ENCODE measurements around the gene KCNJ9. TPM values are rescaled to one million over a fixed set of nuclear protein-coding genes. Genes with fewer than 3 reads are reported as not detected.
"Not testable (repeated sequence)": the region's sequence is repeated elsewhere in the genome, so short reads cannot be mapped to it uniquely, and the experiment has no call there.

The KCNJ9 gene
- polyA plus RNA-seq, 3 donors: 0.05 to 0.13 (median 0.09) TPM

DNA sequence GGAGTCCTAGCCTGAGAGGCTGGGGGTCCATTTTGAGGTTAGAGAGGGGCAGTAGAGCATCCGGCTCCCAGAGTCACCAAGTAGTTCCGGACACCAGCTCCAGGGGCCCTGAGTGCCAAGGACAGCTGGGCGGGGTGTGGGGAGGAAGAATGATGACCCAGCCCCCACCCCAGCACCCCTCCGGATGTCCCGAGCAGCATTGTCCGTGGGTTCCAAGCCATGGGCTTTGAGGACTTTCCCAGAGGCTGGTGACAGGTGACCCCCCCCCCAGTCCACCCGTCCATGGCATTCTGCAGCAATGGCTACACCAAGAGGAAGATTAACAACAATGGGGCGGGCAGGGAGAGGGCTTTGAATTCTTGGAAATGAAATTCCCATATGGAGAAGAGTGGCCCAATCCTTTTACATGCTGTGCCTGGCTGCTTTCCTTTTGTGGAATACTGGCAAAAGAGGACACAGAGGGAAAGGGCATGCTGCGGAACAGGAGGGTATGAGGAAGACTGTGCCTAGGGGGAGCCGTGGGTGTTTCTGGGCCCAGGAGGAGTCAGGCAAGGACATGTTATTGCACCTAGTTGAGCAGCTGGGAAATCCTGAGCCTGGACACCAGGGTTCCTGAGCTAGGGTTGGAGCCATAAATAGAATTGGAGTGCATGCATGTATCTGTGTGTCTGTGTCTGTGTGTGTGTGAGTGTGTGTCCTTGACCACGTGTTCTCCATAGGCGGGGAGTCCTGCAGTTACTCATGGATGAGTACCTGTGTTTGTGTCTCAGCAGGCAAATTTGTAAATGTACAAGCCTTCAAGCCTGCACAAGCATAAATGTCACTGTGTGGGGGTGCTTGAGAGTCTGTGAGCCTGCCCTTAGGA, 35.2 kb downstream of the KCNJ9 start:
- DNase-seq (ENCODE audit: extremely low read depth in 1 of 11, low read depth in 9 of 11, low spot score in 4 of 11): no peak

DNA sequence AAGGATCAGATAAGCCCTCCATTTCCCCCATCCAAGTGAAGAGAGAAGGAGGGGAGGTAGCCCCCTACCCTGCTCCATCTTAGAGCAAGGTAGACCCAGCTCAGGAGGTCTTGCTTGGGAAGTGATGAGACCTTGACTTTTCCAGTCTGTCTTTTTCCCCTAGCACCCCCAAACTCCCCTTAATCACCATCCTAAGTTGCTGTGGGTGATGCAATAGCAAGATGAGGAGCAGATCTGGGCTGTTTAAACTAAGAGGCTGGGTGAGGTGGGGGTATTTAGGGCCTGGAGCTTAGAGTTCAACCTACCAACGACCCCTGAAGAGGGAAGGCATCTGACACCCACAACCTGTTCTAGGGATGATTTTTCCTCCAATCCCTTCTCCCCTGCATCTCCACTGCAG, 36.0 kb downstream of the KCNJ9 start:
- DNase-seq (ENCODE audit: extremely low read depth in 1 of 11, low read depth in 9 of 11, low spot score in 4 of 11): no peak

DNA sequence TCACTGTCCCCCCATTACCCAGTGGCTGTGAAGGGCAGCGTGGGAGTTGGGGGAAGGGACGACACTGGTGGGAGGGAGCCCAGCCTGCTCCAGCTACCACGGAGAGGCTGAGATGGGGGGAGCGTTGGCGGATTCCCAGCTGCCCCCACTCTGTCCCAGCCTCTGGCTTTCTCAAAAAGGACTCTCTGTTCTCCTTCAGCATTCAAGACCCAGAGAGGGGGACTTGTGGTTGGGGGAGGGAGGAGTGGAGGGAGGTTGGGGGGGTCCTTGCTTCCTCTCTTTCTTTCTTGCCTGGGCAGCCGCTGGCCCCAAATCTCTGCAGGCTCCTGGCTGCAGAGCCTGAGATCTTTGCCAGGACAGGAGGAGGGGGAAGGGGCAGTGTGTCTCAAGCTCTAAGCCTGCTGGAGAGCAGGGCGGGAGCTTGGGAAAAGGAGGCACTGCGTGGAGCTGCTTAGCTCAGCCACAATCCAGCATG, 36.4 kb downstream of the KCNJ9 start:
- no peak for DNase-seq (ENCODE audit: extremely low read depth in 1 of 11, low read depth in 9 of 11, low spot score in 4 of 11)

DNA sequence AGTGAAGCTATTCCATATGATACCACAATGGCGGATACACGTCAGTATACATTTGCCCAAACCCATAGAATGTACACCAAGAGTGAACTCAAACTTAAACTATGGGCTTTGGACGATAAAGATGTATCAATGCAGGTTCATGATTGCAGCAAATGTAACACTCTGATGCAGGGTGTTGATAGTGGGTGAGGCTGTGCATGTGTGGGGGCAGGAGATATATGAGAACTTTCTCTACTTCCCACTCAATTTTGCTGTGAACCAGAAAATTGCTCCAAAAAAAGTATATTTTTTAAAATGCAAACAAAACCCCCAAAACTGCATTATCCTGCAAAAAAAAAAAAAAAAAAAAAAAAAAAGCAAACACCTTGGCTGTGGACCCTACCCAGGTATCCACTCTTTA, 37.6 kb downstream of the KCNJ9 start:
- no peak for DNase-seq (ENCODE audit: extremely low read depth in 1 of 11, low read depth in 9 of 11, low spot score in 4 of 11)

DNA sequence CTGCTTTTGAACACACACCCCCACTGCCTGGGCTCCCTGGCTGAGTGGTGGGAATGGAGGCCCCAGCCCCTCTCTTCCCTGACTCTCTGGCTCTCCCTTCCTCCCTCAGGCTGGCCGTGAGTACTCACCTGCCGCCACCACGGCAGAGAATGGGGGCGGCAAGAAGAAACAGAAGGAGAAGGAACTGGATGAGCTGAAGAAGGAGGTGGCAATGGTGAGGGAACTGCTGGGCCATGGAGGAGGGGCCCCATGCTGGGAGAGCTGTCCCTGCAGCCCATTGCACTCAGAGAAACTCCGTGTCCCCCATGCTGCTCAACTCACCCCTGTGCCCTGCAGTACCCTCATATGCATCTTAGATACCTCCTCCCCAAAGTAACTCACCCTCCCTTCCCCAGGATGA, 39.5 kb downstream of the KCNJ9 start:
- no peak for DNase-seq (ENCODE audit: extremely low read depth in 1 of 11, low read depth in 9 of 11, low spot score in 4 of 11)

DNA sequence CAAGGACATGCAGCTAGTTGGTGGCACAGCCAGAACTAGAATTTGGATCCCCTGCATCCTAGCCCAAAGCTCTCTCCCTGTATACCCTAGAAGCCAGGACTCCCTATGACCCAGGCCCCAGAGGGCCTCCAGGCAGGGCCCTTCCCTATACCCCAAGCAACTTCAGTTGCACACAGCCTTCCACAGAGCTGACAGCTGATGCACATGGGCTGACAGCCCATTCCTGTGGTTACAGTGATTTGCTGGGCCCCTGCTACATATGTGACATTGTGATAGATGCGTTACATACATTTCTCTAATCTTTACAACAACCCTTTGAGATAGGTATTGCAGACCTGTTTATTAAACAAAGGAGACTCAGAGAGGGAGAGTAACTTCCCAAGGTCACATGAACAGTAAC, 40.0 kb downstream of the KCNJ9 start:
- no peak for DNase-seq (ENCODE audit: extremely low read depth in 1 of 11, low read depth in 9 of 11, low spot score in 4 of 11)

DNA sequence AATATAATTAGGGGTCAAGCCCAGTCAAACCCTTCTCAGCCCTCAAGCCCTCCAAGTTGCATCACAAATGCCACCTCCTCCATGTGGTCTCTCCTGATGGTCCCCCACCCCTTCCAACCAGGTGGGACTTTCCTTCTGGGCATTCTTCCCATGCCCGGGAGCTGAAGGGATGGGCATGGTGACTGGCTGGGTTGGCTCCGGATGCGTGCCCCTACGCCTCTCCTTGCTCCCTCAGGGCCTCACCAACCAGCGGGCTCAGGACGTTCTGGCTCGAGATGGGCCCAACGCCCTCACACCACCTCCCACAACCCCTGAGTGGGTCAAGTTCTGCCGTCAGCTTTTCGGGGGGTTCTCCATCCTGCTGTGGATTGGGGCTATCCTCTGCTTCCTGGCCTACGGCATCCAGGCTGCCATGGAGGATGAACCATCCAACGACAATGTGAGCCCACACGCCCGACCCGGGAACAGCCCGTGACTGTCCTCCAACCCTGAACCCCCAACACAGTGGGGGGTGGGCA, 41.7 kb downstream of the KCNJ9 start:
- no peak for DNase-seq (ENCODE audit: extremely low read depth in 1 of 11, low read depth in 9 of 11, low spot score in 4 of 11)

DNA sequence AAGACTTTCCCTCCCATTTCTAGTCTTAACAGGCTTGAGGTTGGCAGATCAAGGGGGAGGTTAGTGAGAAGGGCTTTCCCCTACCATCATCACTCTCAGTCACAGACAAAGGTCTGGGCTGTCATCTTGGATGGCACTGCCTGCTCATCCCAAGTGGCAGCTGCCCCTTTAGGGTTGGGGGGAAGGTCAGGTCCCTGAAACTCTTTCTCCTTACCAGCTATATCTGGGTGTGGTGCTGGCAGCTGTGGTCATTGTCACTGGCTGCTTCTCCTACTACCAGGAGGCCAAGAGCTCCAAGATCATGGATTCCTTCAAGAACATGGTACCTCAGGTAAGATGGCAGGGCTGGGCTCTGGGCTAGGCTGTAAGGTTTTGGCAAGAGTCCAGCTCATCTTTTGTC, 42.4 kb downstream of the KCNJ9 start:
- no peak for DNase-seq (ENCODE audit: extremely low read depth in 1 of 11, low read depth in 9 of 11, low spot score in 4 of 11)

DNA sequence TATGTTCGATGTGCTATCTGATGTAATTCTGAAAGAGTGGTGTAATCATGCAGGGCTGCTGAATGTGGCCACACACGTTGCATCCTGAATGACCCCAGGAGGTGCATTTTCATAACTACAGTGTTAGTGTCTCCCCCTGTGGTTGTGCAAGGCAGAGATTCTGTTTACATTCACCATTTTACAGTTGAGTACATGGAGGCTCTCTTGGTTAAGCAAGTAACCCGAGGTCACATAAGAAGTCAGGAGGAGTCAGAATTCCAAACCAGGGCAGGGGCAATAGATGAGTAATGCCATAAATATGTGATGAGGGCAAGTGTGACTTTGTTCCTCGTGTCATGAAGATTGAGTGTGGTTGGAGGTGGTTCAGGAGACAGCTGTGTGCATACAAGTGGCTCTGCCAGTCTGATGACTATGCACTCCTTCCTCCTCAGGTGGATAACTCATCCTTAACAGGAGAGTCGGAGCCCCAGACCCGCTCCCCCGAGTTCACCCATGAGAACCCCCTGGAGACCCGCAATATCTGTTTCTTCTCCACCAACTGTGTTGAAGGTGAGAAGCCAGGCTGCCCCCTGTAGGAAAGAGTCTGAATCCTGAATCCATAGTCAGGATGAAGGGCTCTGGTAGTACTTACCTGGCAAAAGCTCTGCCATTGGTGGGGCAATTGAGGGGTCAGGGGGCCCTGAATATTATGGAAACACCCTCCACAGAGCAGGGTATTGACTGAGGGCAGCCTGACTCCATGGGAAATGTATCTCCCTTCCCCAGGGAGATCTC, 43.6 kb downstream of the KCNJ9 start:
- DNase-seq (ENCODE audit: extremely low read depth in 1 of 11, low read depth in 9 of 11, low spot score in 4 of 11): no peak

DNA sequence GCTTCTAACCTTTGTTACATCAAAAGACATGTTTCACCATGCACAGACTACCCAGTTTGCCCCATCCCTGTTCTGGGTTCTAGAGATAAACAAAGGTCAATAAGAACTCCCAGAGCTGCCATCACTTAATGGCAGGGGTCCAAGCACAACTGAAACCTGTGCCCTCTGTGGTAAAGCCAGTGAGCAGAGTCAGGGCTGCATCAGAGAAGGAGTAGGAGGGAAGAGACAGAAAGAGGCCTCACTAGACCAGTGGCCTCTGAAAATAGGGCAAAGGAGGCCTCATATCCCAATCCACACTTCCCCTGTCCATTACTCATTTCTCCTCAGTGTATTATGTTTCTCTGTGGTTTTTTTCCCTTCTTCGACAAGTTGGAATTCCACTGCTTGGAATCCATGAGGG, 44.4 kb downstream of the KCNJ9 start:
- DNase-seq (ENCODE audit: extremely low read depth in 1 of 11, low read depth in 9 of 11, low spot score in 4 of 11): no peak

DNA sequence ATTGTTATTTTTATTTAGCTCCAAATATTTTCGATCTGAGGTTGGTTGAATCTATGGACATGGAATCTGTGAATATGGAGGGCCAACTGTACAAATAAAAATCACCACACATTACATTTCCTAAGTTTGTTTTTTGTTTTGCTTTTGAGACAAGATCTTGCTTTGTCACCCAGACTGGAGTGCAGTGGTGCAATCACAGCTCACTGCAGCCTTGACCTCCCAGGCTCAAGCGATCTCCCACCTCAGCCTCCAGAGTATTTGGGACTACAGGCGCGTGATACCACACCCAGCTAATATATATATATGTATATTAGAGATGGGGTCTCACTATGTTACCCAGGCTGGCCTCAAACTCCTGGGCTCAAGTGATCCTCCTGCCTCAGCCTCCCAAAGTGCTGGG, 45.0 kb downstream of the KCNJ9 start:
- not testable (repeated sequence) for DNase-seq (ENCODE audit: extremely low read depth in 1 of 11, low read depth in 9 of 11, low spot score in 4 of 11)

DNA sequence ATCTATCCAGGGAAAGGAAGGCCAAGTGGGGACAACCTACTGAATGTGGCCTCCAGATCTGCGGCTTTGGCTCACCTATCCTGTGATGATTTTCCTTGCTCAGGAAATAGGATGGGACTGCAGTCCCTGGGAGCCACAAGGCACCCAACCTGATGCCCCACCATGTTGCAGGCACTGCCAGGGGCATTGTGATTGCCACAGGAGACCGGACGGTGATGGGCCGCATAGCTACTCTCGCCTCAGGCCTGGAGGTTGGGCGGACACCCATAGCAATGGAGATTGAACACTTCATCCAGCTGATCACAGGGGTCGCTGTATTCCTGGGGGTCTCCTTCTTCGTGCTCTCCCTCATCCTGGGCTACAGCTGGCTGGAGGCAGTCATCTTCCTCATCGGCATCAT, 46.0 kb downstream of the KCNJ9 start:
- no peak for DNase-seq (ENCODE audit: extremely low read depth in 1 of 11, low read depth in 9 of 11, low spot score in 4 of 11)

DNA sequence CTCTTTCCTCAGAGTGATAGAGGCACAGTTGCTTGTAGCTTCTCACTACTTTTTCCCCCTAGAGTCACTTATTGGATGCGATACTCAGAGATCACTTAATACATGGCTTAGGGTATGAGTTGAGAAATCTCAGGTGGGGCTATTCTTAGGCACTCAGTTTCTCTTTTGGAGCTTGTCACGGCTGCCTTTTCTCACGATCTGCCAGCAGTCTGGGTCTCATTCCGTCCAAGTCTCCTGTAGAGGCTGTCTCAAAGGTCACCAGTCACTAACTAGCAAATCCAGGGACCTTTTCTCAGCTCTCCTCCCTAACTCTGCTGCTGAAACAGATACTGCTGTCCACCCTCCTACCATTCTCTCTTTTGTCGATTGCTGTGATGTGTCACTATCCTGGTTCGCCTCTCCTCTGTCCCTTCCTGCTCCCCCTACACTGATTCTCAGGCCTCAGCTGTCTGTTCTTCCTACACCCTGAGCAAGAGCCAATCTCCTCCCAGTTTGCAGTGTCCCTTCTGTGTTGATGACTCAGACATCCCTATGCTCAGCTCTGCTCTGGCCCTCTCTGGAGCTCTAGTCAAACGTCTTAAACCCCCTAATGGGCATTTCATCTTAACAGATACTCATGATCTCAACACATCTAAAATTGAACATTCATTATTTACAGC, 46.7 kb downstream of the KCNJ9 start:
- no peak for DNase-seq (ENCODE audit: extremely low read depth in 1 of 11, low read depth in 9 of 11, low spot score in 4 of 11)

DNA sequence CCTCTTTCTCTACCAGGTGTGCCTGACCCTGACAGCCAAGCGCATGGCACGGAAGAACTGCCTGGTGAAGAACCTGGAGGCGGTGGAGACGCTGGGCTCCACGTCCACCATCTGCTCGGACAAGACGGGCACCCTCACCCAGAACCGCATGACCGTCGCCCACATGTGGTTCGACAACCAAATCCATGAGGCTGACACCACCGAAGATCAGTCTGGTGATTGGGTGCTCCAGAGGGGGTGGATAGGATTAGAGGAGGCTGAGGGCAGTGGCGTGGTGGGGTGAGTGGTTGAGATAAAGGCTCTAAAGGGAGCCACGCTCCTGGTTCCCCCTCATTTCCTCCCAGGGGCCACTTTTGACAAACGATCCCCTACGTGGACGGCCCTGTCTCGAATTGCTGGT, 47.3 kb downstream of the KCNJ9 start:
- DNase-seq (ENCODE audit: extremely low read depth in 1 of 11, low read depth in 9 of 11, low spot score in 4 of 11): no peak

DNA sequence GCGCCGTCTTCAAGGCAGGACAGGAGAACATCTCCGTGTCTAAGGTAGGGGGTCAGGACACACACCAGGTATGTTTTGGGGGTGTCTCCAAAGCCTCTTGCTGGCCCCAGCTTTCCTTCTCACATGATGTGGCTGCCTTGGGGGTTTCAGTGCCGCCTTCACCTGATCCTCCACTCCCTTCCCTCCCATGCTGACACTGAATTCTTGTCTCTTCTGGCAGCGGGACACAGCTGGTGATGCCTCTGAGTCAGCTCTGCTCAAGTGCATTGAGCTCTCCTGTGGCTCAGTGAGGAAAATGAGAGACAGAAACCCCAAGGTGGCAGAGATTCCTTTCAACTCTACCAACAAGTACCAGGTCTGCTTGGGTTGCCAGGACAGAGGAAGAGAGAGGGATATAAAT, 47.7 kb downstream of the KCNJ9 start:
- DNase-seq (ENCODE audit: extremely low read depth in 1 of 11, low read depth in 9 of 11, low spot score in 4 of 11): no peak

DNA sequence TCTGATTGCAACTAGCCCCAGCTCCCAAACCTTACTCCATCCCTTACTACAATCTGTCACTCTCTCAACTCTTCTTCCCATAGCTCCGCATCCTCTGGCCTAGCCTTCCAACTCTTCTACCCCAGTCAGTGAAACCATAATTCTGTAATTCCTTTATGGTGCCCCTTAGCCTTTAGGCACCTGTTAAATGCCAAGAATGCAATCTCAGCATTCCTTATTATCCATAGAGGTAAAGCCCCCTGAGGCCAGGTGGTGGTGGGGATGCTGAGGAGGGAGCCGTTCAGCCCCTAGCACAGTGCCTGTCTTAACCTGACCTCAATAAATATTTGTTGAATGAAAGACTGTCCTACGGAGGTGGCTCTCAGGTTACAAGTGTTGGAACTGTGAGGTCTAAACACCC, 48.2 kb downstream of the KCNJ9 start:
- no peak for DNase-seq (ENCODE audit: extremely low read depth in 1 of 11, low read depth in 9 of 11, low spot score in 4 of 11)

DNA sequence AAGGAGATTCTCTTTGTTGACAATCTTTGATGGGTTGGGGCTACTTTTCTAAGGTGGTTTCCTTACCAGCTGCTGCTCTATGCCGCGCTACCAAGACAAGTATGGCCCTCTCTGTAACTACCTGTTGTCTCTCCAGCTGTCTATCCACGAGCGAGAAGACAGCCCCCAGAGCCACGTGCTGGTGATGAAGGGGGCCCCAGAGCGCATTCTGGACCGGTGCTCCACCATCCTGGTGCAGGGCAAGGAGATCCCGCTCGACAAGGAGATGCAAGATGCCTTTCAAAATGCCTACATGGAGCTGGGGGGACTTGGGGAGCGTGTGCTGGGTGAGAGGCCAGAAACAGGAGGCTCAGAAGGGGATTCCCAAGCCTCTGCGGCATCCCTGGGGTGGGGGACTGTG, 48.6 kb downstream of the KCNJ9 start:
- DNase-seq (ENCODE audit: extremely low read depth in 1 of 11, low read depth in 9 of 11, low spot score in 4 of 11): no peak

DNA sequence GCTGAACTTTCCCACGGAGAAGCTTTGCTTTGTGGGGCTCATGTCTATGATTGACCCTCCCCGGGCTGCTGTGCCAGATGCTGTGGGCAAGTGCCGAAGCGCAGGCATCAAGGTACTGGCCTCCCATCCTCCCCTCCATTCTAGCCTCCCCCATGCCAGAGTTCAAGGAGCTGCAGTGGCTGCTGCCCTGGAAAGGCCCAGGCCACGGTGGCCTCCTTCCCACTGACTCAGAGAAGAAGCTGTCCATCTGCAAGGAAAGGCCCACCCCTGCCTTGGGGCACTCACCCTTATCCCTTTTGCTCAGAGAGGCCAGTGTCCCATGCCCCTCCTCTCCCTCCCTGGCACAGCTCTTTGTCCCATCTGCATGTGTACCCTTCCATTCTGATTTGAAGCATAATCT, 49.1 kb downstream of the KCNJ9 start:
- DNase-seq (ENCODE audit: extremely low read depth in 1 of 11, low read depth in 9 of 11, low spot score in 4 of 11): no peak

DNA sequence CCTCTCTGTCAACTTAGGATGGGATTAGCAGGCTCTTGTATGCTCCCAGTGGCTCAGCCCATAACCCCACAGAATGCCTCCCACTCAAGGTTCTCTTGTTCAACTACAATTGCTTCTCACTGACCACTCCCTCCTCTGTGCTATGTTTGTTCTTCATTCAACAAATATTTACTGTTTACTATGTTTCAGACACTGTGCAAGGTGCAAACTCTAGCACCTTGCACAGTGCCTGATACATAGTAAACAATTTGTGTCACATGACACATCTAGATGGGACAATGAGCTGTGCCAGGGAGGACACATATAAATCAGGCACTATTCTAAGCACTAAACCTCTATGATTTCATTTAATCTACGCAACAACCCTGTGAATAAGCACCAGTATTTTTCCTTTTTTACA, 49.6 kb downstream of the KCNJ9 start:
- no peak for DNase-seq (ENCODE audit: extremely low read depth in 1 of 11, low read depth in 9 of 11, low spot score in 4 of 11)
